GM20000 (cell line): ENCODE results near the gene CLIP3.

Experiments
- DNase-seq: peaks from one replicate; pipeline ENCODE4 v3.0.0; 2012; ENCODE audit warnings: low spot score
- TF ChIP-seq, protein P1 (sequence below): IDR thresholded peaks from 2 replicates; pipeline ENCODE4 v1.5.1; 2012; ENCODE audit warnings: mild to moderate bottlenecking, control low read depth; ENCODE audit errors: extremely low read depth, missing control alignments

The CLIP3 gene

GRCh38 chr19:36001605-36002004 lies 31.1 kb downstream of the CLIP3 start:
- DNase-seq, result no peak
- TF ChIP-seq, protein P1, sequence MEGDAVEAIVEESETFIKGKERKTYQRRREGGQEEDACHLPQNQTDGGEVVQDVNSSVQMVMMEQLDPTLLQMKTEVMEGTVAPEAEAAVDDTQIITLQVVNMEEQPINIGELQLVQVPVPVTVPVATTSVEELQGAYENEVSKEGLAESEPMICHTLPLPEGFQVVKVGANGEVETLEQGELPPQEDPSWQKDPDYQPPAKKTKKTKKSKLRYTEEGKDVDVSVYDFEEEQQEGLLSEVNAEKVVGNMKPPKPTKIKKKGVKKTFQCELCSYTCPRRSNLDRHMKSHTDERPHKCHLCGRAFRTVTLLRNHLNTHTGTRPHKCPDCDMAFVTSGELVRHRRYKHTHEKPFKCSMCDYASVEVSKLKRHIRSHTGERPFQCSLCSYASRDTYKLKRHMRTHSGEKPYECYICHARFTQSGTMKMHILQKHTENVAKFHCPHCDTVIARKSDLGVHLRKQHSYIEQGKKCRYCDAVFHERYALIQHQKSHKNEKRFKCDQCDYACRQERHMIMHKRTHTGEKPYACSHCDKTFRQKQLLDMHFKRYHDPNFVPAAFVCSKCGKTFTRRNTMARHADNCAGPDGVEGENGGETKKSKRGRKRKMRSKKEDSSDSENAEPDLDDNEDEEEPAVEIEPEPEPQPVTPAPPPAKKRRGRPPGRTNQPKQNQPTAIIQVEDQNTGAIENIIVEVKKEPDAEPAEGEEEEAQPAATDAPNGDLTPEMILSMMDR, result no peak

GRCh38 chr19:35996777-35997176 lies 35.9 kb downstream of the CLIP3 start:
- DNase-seq, result no peak
- TF ChIP-seq, protein P1, result no peak

DNA sequence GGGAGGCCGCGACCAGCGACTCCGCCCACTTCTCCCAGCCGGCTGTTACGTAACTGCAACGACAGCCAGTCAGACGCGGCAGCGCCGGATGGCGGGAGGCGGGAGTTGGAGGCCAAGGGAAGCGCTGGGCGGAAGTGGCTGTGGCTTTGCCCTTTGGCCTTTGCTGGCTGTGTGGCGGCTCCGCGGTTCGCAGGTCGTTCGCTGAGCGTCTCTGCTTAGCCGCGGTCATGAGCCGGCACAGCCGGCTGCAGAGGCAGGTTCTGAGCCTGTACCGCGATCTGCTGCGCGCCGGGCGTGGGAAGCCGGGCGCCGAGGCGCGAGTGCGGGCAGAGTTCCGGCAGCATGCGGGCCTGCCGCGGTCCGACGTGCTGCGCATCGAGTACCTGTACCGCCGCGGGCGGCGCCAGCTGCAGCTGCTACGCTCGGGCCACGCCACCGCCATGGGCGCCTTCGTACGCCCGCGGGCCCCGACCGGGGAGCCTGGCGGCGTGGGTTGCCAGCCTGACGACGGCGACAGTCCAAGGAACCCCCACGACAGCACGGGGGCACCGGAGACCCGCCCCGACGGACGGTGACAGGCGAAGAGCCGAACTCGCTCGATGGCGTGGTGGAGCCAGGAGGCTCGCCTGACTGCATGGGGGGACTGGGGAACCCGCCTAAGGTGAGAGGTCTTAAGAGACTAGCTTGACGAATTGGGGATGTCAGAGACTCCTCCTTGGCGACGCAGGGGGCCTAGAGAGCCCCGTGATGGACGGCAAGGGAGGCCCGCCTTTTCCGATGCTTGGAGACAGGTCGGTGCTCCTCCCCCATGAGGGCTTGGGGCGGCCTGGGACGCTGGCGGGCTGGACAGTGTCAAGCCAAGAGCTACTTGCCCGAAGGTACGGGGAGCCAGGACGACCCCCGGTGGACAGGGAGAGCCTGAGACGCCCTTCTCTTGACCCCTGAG lies 37.4 kb downstream of the CLIP3 start, which contains the start of gene SDHAF1:
TSS of gene SDHAF1 (plus strand) at position 141 of the 946 bp plus-strand sequence. CDS start at position 228, 87 bp downstream.
- TF ChIP-seq, protein P1, result no peak
- peak; percentile 99 for DNase-seq

GRCh38 chr19:35993923-35994598 lies 38.6 kb downstream of the CLIP3 start:
- TF ChIP-seq, protein P1, result no peak
- DNase-seq, result peak; percentile 61

GRCh38 chr19:35992907-35993765 lies 39.5 kb downstream of the CLIP3 start:
- DNase-seq, result peak; percentile 58
- TF ChIP-seq, protein P1, result no peak

DNA sequence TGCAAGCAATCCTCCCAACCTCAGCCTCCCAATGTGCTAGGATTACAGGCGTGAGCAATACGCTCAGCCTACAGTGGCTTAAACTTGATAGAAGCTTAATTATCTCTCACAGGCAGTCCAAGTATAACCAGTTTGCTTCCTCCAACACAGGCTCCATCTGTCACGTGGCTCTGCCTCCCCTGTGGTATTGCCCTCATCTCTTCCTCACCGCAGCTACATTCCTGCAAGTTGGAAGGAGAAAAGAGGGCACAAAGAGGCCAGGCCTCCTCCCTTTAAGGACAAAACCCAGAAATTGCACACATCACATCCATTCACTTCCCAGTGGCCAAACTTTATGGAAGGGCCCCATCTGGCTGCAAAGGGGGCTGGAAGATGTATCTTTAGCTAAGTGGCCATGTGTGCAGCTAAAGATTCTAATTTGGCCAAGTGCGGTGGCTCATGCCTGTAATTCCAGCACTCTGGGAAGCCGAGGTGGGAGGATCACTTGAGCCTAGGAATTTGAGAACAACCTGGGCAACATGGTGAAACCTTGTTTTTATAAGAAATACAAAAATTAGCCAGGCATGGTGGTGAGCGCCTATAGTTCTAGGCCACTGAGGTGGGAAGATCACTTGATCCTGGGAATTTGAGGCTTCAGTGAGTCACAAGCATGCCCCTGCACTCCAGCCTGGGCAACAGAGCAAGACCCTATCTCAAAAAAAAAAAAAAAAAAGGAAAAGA lies 40.8 kb downstream of the CLIP3 start:
- no peak for DNase-seq
- TF ChIP-seq, protein P1, result no peak
